GM12892 (cell line): Measurements from ENCODE around the gene PTMA.

Experiments used
- DNase-seq: peaks from one replicate; pipeline ENCODE4 v3.0.0; 2011; ENCODE audit not compliant: insufficient read length
- FAIRE-seq: peaks from 2 replicates; lab custom pipeline; 2011; peaks lifted over from hg19 to GRCh38; lab: Jason Lieb, UNC
- POLR2A ChIP-seq: IDR thresholded peaks from 2 replicates; pipeline ENCODE4 v1.6.1; 2011; ENCODE audit warnings: low read depth, low read length, control low read depth
- POLR2AphosphoS5 ChIP-seq: IDR thresholded peaks from 2 replicates; pipeline ENCODE4 v1.6.1; 2011; ENCODE audit warnings: low read depth, low read length, control low read depth
- TAF1 ChIP-seq: IDR thresholded peaks from 2 replicates; pipeline ENCODE4 v1.6.1; 2011; ENCODE audit warnings: low read depth, mild to moderate bottlenecking, control low read depth, low read length, borderline replicate concordance

The PTMA gene

GRCh38 chr2:231714639-231715498 is 6.5 kb downstream of the PTMA start:
- TF ChIP-seq POLR2A (no peak), TAF1 (no peak), POLR2AphosphoS5 (no peak)
- DNase-seq (no peak), FAIRE-seq (peak; percentile 75)

GRCh38 chr2:231715499-231715837 is 7.1 kb downstream of the PTMA start:
- DNase-seq (no peak), FAIRE-seq (no peak)
- TF ChIP-seq TAF1 (no peak), POLR2AphosphoS5 (no peak), POLR2A (no peak)

DNA sequence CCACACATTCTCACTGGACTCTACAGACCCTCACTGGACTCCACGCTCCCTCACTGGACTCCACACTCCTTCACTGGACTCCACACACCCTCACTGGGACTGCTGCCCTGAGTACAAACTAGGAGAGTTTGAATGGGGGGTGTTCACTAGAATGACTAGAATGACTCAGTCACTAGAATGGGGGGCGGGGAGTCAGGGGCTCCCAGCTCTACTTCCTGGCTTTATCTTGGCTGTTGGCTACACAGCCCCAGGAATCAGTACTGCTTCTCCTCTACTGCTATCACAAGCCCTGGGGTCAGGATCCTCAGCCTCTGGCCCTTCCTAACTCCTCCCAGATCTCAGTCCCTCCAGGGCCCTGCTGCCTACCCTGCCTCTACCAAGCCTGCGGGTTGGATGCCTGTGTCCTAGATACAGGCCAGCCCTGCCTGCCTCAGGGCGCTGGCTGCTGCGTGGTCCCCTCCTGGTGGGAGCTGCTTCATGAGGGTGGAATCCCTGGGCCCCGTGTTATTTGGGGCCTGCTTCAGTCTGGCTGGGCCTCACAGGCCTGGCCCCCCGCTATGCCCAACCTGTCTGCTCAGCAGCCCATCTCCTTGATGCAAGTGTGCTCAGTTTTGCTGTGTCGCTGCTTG is 7.8 kb downstream of the PTMA start:
- TF ChIP-seq TAF1 (no peak), POLR2A (no peak), POLR2AphosphoS5 (no peak)
- FAIRE-seq (no peak), DNase-seq (no peak)

- DNase-seq (no peak), FAIRE-seq (no peak)
- no peak for TF ChIP-seq POLR2AphosphoS5
- no peak for TF ChIP-seq POLR2A
- TF ChIP-seq TAF1: no peak
Observed at GRCh38 chr2:231716666-231717280, 8.4 kb downstream of the PTMA start.

DNA sequence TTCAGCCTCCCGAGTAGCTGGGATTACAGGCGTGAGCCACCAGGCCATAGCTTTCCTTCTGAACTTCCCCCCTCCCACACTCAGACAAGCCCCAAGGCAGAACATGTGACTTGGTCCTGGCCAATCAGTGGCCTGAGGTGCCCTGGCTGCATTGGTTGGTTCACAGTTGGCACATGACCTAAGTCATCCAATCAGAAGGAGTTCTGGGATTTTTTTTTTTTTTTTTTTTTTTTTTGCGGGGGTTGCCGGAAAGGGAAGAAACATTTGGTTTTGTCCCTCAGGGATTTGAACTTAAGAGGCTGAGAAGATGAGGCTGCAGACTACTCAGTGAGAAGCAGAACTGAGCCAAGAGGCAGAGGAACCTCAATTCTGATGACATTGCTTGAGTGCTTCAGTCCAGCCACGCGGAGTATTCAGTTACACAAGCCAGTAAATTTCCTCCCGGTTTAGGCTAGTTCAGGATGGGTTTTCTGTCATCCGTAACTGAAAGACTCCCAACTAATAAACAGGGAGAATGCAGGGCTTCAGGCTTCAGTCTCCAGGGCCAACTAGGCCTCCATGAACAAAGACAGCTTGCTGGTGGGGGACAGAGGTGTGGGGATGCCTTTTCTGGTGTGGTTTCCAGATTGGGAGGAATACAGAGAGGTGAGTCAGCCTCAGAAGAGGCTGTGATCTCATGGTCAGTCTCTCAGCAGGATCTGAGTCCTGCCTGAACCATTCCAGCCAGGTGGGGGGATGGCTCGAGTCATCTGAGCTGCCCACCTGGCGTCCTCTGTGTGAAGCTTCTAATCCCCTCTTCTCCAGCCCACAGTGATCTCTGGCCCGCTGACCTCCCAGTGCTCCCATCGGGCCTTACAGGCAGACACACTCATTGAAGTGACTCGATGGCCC is 9.2 kb downstream of the PTMA start:
- TF ChIP-seq POLR2A (0 out of 2 replicates have a peak, but pooled peaks have one; percentile 19), POLR2AphosphoS5 (no peak)
- FAIRE-seq (peak; percentile 83), DNase-seq (no peak)

DNA sequence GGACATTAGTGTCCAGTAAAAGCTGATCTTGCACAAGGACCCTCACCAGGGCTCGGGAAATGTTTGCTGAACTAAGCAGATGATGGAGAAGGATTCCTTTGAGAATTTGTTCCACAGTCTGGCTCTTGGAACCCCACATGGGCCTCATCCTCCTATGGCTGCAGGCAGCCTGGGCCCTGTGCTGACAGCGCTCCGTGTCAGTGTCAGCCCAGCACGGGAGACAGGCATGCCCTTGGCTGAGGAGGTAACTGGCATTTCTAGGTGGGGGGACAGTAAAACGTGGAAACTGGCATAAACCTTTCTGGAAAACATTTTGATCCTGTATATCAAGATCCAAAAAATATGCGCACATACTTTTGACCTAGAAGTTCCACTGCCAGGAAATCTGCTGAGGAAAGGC is 10.5 kb downstream of the PTMA start:
- FAIRE-seq: no peak

GRCh38 chr2:231720292-231720986 is 12.1 kb downstream of the PTMA start:
- FAIRE-seq: peak; percentile 70
- TF ChIP-seq POLR2AphosphoS5 (no peak), POLR2A (no peak), TAF1 (no peak)
- DNase-seq: no peak

More for the DNA sequence above, 10.5 kb downstream of the PTMA start:
- no peak for DNase-seq
- TF ChIP-seq TAF1 (no peak), POLR2AphosphoS5 (no peak), POLR2A (no peak)

DNA sequence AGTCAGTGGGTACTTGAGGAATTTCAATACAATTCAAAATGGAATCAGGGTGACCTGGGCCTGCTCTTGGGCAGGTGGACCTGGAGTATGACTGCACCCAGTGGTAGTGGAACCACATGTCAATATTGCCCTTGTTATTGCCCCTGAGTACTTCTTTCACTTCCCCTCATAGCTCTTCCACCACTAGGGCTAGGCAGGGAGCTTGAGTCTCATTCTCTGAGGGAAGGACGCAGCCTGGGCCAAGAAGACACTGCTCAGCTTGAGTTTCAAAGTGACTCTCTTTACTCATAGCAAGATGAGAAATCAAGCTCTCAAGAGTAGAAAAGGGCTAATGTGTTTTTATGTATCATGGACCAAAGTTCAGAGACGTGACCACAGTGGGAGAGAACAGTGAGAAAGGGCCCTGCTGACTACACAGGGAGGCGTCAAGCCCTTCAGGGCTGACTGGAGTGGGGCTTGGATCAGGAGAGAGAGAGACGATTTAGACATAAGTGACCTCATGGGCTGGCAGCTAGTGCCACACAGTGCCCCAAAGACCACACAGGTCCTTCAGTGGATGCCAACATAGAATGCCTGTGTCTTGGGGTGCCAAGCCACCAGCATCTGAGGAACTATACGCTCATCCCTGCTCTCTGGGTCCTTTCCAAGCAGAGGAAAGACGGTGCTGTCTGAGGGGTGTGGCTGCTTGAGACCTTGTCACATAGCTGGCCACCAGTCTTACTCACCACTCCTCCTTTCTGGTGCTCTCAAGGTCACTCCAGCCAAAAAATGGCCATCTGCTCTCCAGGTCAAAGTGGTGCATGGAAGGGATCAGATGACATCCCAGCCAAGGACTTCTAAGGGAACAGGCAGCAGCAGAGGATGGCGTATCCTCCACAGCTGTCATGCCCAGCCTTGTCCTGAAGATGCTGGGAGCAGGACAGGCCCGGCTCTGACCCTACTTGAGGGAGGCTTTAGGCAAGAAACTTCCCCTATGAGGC is 13.0 kb downstream of the PTMA start:
- FAIRE-seq: peak; percentile 94
- no peak for TF ChIP-seq POLR2AphosphoS5
- no peak for TF ChIP-seq TAF1
- no peak for TF ChIP-seq POLR2A
- DNase-seq: no peak

GRCh38 chr2:231722721-231723307 is 14.5 kb downstream of the PTMA start:
- FAIRE-seq (no peak), DNase-seq (no peak)
- no peak for TF ChIP-seq TAF1
- TF ChIP-seq POLR2AphosphoS5: no peak
- TF ChIP-seq POLR2A: no peak

DNA sequence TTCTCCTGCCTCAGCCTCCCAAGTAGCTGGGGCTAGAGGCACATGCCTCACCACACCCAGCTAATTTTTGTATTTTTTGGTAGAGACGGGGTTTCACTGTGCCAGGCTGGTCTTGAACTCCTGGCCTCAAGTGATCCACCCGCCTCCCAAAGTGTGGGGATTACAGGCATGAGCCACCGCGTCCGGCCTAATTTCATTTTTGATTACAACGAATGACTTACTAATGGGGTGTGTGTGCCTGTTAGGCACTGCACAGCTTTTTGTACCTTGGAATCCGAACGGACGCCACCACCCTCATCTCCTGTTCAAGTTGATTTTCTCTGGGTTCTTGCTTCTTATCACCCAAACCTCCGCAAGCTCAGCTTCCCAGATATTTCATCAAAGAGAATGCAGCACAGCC is 17.2 kb downstream of the PTMA start:
- TF ChIP-seq POLR2AphosphoS5 (no peak), POLR2A (no peak), TAF1 (no peak)
- FAIRE-seq: no peak
- no peak for DNase-seq
